Neuronal stem cell (in vitro differentiated cells): ENCODE results near the gene SHISA9.
A peak's percentile ranks its signal among the peaks of the same experiment; 100 is the strongest.

ENCODE experiments used
- DNase-seq: peaks from one replicate; pipeline ENCODE4 v3.0.0-alpha.2; 2013; ENCODE audit warnings: low spot score
- H2AFZ ChIP-seq: one replicate; pipeline ENCODE4 v1.6.1; 2013; ENCODE audit warnings: mild to moderate bottlenecking, low read length, inconsistent platforms
- H2AK5ac ChIP-seq: 2 replicates; pipeline ENCODE4 v1.6.1; 2013; ENCODE audit warnings: low read depth, mild to moderate bottlenecking, inconsistent platforms, low read length, moderate library complexity, mixed read lengths
- H2BK120ac ChIP-seq: 2 replicates; pipeline ENCODE4 v1.6.1; 2013; ENCODE audit warnings: low read depth, mild to moderate bottlenecking, inconsistent platforms, low read length, moderate library complexity, mixed read lengths
- H2BK12ac ChIP-seq: one replicate; pipeline ENCODE4 v1.6.1; 2013; ENCODE audit warnings: low read length, inconsistent platforms
- H2BK15ac ChIP-seq: 2 replicates; pipeline ENCODE4 v1.6.1; 2013; ENCODE audit warnings: mild to moderate bottlenecking, low read length, inconsistent platforms, mixed read lengths
- H2BK5ac ChIP-seq: one replicate; pipeline ENCODE4 v1.6.1; 2013; ENCODE audit warnings: inconsistent platforms, mild to moderate bottlenecking, low read length, moderate library complexity
- H3K14ac ChIP-seq: one replicate; pipeline ENCODE4 v1.6.1; 2013; ENCODE audit warnings: low read length, inconsistent platforms
- H3K18ac ChIP-seq: 2 replicates; pipeline ENCODE4 v1.6.1; 2013; ENCODE audit warnings: low read length, inconsistent platforms
- H3K23ac ChIP-seq: 2 replicates; pipeline ENCODE4 v1.6.1; 2013; ENCODE audit warnings: low read depth, mild to moderate bottlenecking, mixed read lengths, low read length, inconsistent platforms; ENCODE audit not compliant: poor library complexity
- H3K27ac ChIP-seq: replicated peaks from 3 replicates; pipeline ENCODE4 v1.5.1; 2013; ENCODE audit warnings: low read length, inconsistent platforms
- H3K27me3 ChIP-seq, 3 experiments: 2 replicates each; pipeline ENCODE4 v1.6.1; 2013; ENCODE audit warnings: low read length in 3 of 3, mild to moderate bottlenecking in 2 of 3, inconsistent platforms in 1 of 3, low read depth in 1 of 3, mixed read lengths in 1 of 3, moderate library complexity in 1 of 3; ENCODE audit not compliant: control insufficient read depth in 3 of 3, insufficient read depth in 3 of 3
- H3K36me3 ChIP-seq, 2 donors: replicated peaks in 1 of 2; 2 replicates each; pipeline ENCODE4 v1.6.1; 2013; ENCODE audit warnings: low read length in 2 of 2; ENCODE audit not compliant: control insufficient read depth in 2 of 2, insufficient read depth in 2 of 2
- H3K4ac ChIP-seq: 2 replicates; pipeline ENCODE4 v1.6.1; 2013; ENCODE audit warnings: inconsistent platforms, mild to moderate bottlenecking, low read length, moderate library complexity
- H3K4me1 ChIP-seq, 2 donors: 1 replicate in 1 of 2; 2 replicates in 1 of 2; pipeline ENCODE4 v1.6.1; 2013; ENCODE audit warnings: low read length in 2 of 2, low read depth in 1 of 2; ENCODE audit not compliant: control insufficient read depth in 2 of 2, insufficient read depth in 1 of 2
- H3K4me2 ChIP-seq: one replicate; pipeline ENCODE4 v1.6.1; 2013; ENCODE audit warnings: mild to moderate bottlenecking, low read length, inconsistent platforms; ENCODE audit not compliant: insufficient read depth, poor library complexity, severe bottlenecking
- H3K4me3 ChIP-seq, 2 donors: 2 replicates each; pipeline ENCODE4 v1.5.1; 2013; ENCODE audit warnings: low read length in 2 of 2, mild to moderate bottlenecking in 2 of 2, inconsistent platforms in 1 of 2, moderate library complexity in 1 of 2
- H3K79me1 ChIP-seq: one replicate; pipeline ENCODE4 v1.6.1; 2013; ENCODE audit warnings: low read depth, mild to moderate bottlenecking, inconsistent platforms, low read length, moderate library complexity
- H3K9ac ChIP-seq: one replicate; pipeline ENCODE4 v1.6.1; 2013; ENCODE audit warnings: mild to moderate bottlenecking, low read depth, low read length, inconsistent platforms; ENCODE audit not compliant: poor library complexity
- H3K9me3 ChIP-seq, 2 donors: replicated peaks in 1 of 2; 2 replicates each; pipeline versions ENCODE3 to v1.6.1; 2013; ENCODE audit warnings: low read length in 2 of 2, mild to moderate bottlenecking in 2 of 2, inconsistent platforms in 1 of 2, low read depth in 1 of 2, mixed read lengths in 1 of 2, moderate library complexity in 1 of 2; ENCODE audit not compliant: control insufficient read depth in 2 of 2, insufficient read depth in 1 of 2
- H4K8ac ChIP-seq: one replicate; pipeline ENCODE4 v1.6.1; 2013; ENCODE audit warnings: low read depth, mild to moderate bottlenecking, inconsistent platforms, low read length, moderate library complexity
- H4K91ac ChIP-seq: one replicate; pipeline ENCODE4 v1.6.1; 2013; ENCODE audit warnings: low read length, low read depth, mild to moderate bottlenecking, inconsistent platforms; ENCODE audit not compliant: poor library complexity
- WGBS, 2 donors: extraction: QIAGEN DNeasy Blood & Tissue Kit; methylation state at CpG; one replicate each; pipeline ENCODE4 v1.1.7; 2013; ENCODE audit warnings: missing lambda C conversion rate in 2 of 2, mixed read lengths in 1 of 2; ENCODE audit not compliant: insufficient read length in 2 of 2, insufficient replicate concordance in 1 of 2; ENCODE audit errors: extremely low coverage in 2 of 2; 5-methylcytosine and 5-hydroxymethylcytosine counted together

Gene SHISA9

GRCh38 chr16:12904329-12904671 is 2.9 kb downstream of the SHISA9 start:
- H2AK5ac ChIP-seq = no peak overlapping the region
- H3K4ac ChIP-seq = no peak overlapping the region
- H2AFZ ChIP-seq = no peak overlapping the region
- peaks cover 0 to 13% of the 10 kb centered on the region in 2 donors for H3K4me1 ChIP-seq
- no peak overlapping the region for H2BK15ac ChIP-seq
- H3K14ac ChIP-seq = no peak overlapping the region
- H4K8ac ChIP-seq = no peak overlapping the region
- no peak overlapping the region for H2BK12ac ChIP-seq
- no peak overlapping the region for H4K91ac ChIP-seq
- no CpG with 5 or more reads among the region's 7 CpGs for WGBS, 2 donors
- no peak overlapping the region for H2BK5ac ChIP-seq
- H3K27ac ChIP-seq = no peak overlapping the region
- H3K36me3 ChIP-seq = peaks cover 0 to 2% of the 10 kb centered on the region in 2 donors
- peaks cover 0 to 57% (median 7%) of the 10 kb centered on the region in 3 experiments for H3K27me3 ChIP-seq
- H3K9me3 ChIP-seq = no peaks in the 10 kb centered on the region
- no peak overlapping the region for H2BK120ac ChIP-seq
- no peak for DNase-seq
- peaks cover 9% of the 10 kb centered on the region for H3K79me1 ChIP-seq
- no peak overlapping the region for H3K18ac ChIP-seq
- no peak overlapping the region for H3K4me2 ChIP-seq
- H3K23ac ChIP-seq = peak overlapping the region; percentile 37
- peak overlapping the region in 1 of 2 donors; percentile 91 for H3K4me3 ChIP-seq
- no peak overlapping the region for H3K9ac ChIP-seq

DNA sequence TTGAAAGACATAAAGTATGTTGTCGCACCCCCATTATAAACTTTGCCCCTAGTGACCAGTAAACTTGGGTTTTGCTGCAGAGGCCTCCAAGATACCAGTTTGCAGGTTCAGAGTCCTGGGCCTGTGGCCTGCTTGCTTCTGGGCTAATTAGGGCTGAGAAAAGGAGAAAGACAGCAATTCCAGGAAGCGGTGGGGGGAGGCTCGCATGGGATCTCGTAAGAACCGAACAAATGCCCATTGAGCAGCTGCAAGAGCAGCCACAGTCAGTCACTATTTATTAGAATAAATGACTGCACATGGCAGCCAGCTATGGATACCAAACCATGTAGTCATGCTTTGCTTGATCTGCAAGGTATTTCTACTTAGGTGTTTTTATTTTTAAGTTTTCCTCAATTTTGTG is 4.9 kb downstream of the SHISA9 start:
- peaks cover 9% of the 10 kb centered on the region for H3K79me1 ChIP-seq
- H3K4me3 ChIP-seq = no peak overlapping the region
- H3K4ac ChIP-seq = no peak overlapping the region
- H2AFZ ChIP-seq = no peak overlapping the region
- H2BK5ac ChIP-seq = no peak overlapping the region
- WGBS, 2 donors = no CpG with 5 or more reads among the region's 5 CpGs
- peaks cover 0 to 4% of the 10 kb centered on the region in 2 donors for H3K36me3 ChIP-seq
- H2BK12ac ChIP-seq = no peak overlapping the region
- H3K9ac ChIP-seq = no peak overlapping the region
- no peaks in the 10 kb centered on the region for H3K9me3 ChIP-seq
- no peak overlapping the region for H3K23ac ChIP-seq
- DNase-seq = no peak
- peaks cover 0 to 38% (median 2%) of the 10 kb centered on the region in 3 experiments for H3K27me3 ChIP-seq
- H2BK15ac ChIP-seq = no peak overlapping the region
- no peak overlapping the region for H3K4me2 ChIP-seq
- H3K14ac ChIP-seq = no peak overlapping the region
- no peak overlapping the region for H3K27ac ChIP-seq
- peaks cover 0 to 9% of the 10 kb centered on the region in 2 donors for H3K4me1 ChIP-seq
- no peak overlapping the region for H3K18ac ChIP-seq
- H4K91ac ChIP-seq = no peak overlapping the region
- no peak overlapping the region for H2BK120ac ChIP-seq
- no peak overlapping the region for H4K8ac ChIP-seq
- no peak overlapping the region for H2AK5ac ChIP-seq

GRCh38 chr16:12906765-12907516 is 5.5 kb downstream of the SHISA9 start:
- peaks cover 0 to 4% of the 10 kb centered on the region in 2 donors for H3K36me3 ChIP-seq
- peaks cover 0 to 34% (median 2%) of the 10 kb centered on the region in 3 experiments for H3K27me3 ChIP-seq

GRCh38 chr16:12907670-12908233 is 6.4 kb downstream of the SHISA9 start:
- H3K27me3 ChIP-seq = peaks cover 0 to 26% (median 0%) of the 10 kb centered on the region in 3 experiments
- no CpG with 5 or more reads among the region's 5 CpGs for WGBS, 2 donors
- no peak overlapping the region for H2BK120ac ChIP-seq
- no peak overlapping the region for H2AK5ac ChIP-seq
- peaks cover 0 to 4% of the 10 kb centered on the region in 2 donors for H3K36me3 ChIP-seq
- no peak overlapping the region for H2BK12ac ChIP-seq
- H3K4ac ChIP-seq = no peak overlapping the region
- no peak overlapping the region for H2BK15ac ChIP-seq
- no peak overlapping the region for H3K14ac ChIP-seq
- no peak overlapping the region for H2AFZ ChIP-seq
- no peak overlapping the region for H3K4me2 ChIP-seq
- H3K9ac ChIP-seq = no peak overlapping the region
- H3K18ac ChIP-seq = no peak overlapping the region
- DNase-seq = no peak
- H4K8ac ChIP-seq = no peak overlapping the region
- H2BK5ac ChIP-seq = no peak overlapping the region
- H4K91ac ChIP-seq = no peak overlapping the region
- H3K27ac ChIP-seq = no peak overlapping the region
- H3K9me3 ChIP-seq = no peaks in the 10 kb centered on the region
- no peak overlapping the region for H3K23ac ChIP-seq
- H3K4me1 ChIP-seq = peaks cover 0 to 9% of the 10 kb centered on the region in 2 donors
- peaks cover 2% of the 10 kb centered on the region for H3K79me1 ChIP-seq
- H3K4me3 ChIP-seq = no peak overlapping the region

More at GRCh38 chr16:12906765-12907516, 5.5 kb downstream of the SHISA9 start:
- WGBS, 2 donors = no CpG with 5 or more reads among the region's 5 CpGs
- no peak overlapping the region for H3K4ac ChIP-seq
- no peaks in the 10 kb centered on the region for H3K9me3 ChIP-seq
- no peak overlapping the region for H3K18ac ChIP-seq
- H3K9ac ChIP-seq = no peak overlapping the region
- H3K4me1 ChIP-seq = peaks cover 0 to 9% of the 10 kb centered on the region in 2 donors
- no peak overlapping the region for H3K23ac ChIP-seq
- H3K4me3 ChIP-seq = no peak overlapping the region
- no peak overlapping the region for H3K4me2 ChIP-seq
- H2BK120ac ChIP-seq = no peak overlapping the region
- no peak for DNase-seq
- no peak overlapping the region for H3K27ac ChIP-seq
- H2BK12ac ChIP-seq = no peak overlapping the region
- no peak overlapping the region for H3K14ac ChIP-seq
- no peak overlapping the region for H2BK15ac ChIP-seq
- H2AK5ac ChIP-seq = no peak overlapping the region
- no peak overlapping the region for H2AFZ ChIP-seq
- peaks cover 8% of the 10 kb centered on the region for H3K79me1 ChIP-seq
- no peak overlapping the region for H4K8ac ChIP-seq
- H4K91ac ChIP-seq = no peak overlapping the region
- H2BK5ac ChIP-seq = no peak overlapping the region
